ENCODE data around the gene PLOD1. TPM values are rescaled to one million over a fixed set of nuclear protein-coding genes. Genes with fewer than 3 reads are reported as not detected.

The PLOD1 gene
- total RNA-seq, 4 donors from 2014 or later, result 23.9 to 66.5 (median 54.8) TPM

DNA sequence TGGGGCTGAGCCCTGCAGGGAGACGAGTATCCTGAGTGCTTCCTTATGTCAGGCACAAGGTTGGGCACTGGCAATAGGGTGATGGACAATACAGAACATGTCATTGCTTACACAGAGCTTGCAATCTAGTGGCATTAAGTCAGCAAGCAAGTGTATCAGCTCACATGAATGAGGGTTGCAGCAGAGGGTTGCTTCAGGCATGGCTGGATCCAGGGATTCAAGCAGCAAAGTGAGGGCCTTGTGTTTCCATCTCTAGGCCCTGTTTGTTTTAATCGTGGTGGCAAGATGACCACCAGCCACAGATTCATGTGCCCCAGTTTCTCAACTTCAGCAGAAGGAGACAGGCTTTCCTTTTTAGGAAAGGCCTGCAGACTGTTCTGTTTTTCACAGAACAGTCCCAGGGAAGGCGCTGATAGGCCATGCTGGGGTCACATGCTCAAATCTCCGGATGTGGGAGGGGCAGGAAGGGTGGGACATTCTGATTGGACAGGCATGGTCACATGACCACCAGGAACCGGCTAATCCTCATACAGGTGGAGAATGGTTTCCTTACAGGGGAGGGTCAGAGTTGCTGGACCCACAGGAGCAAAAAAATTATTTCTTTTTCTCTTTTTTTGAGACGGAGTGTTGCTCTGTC lies 14.4 kb downstream of the PLOD1 start:
- Histone ChIP-seq H3K27me3 (no peaks in the 10 kb centered on the region), H3K36me3 (peaks cover 0 to 8% of the 10 kb centered on the region in 2 donors), H3K4me3 (no peak overlapping the region), H3K9me3 (no peaks in the 10 kb centered on the region), H3K27ac (no peak overlapping the region), H3K4me1 (peaks cover 9 to 10% of the 10 kb centered on the region in 2 donors)
- in situ Hi-C loops (cut with MboI; ENCODE audit: low sequenced_read_pairs in 4 of 4), result no loop called here
- TF ChIP-seq, protein P1, sequence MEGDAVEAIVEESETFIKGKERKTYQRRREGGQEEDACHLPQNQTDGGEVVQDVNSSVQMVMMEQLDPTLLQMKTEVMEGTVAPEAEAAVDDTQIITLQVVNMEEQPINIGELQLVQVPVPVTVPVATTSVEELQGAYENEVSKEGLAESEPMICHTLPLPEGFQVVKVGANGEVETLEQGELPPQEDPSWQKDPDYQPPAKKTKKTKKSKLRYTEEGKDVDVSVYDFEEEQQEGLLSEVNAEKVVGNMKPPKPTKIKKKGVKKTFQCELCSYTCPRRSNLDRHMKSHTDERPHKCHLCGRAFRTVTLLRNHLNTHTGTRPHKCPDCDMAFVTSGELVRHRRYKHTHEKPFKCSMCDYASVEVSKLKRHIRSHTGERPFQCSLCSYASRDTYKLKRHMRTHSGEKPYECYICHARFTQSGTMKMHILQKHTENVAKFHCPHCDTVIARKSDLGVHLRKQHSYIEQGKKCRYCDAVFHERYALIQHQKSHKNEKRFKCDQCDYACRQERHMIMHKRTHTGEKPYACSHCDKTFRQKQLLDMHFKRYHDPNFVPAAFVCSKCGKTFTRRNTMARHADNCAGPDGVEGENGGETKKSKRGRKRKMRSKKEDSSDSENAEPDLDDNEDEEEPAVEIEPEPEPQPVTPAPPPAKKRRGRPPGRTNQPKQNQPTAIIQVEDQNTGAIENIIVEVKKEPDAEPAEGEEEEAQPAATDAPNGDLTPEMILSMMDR (IDR thresholded peaks at IDR 0.05 in 4 of 5, conservative IDR thresholded peaks at IDR 0.05 in 1 of 5), result no peak
- no peak for TF ChIP-seq POLR2A (IDR thresholded peaks at IDR 0.05)
- no peak for DNase-seq
- intact Hi-C loops (cut with DNase I; ENCODE audit: low total_unique reads), result no loop called here
- no peak for ATAC-seq

DNA sequence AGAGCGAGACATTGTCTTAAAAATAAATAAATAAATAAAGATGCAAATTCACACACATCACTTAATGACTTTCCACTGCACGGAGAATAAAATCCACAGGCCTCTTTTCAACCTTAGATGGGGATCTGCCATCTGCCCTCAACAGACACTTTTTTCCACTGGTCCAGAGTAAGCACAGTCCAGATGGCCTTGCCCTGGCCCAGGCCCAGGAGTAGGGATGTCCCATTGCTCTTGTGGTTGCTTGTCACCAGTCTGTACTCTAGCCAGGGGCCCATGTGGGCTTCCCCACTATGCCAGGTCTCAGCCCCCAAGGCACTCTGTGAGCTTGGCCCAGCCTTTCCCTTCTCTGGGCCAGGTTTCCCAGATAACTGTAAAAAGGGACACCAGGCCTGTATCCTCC lies 17.4 kb downstream of the PLOD1 start:
- in situ Hi-C loops (cut with MboI; ENCODE audit: low sequenced_read_pairs in 4 of 4), result loop anchor here in 2 of 4 donors (25.0 kb wide), 1 partner anchor 115 kb away; the partner anchor contains the start of gene NPPA (in 2 of the 2)
- Histone ChIP-seq H3K4me3 (no peak overlapping the region), H3K27me3 (no peaks in the 10 kb centered on the region), H3K36me3 (peaks cover 0 to 18% of the 10 kb centered on the region in 2 donors), H3K4me1 (no peaks in the 10 kb centered on the region), H3K27ac (peak overlapping the region in 3 of 4 donors; percentile 44 to 65 (median 46)), H3K9me3 (no peaks in the 10 kb centered on the region)
- no peak for TF ChIP-seq POLR2A (IDR thresholded peaks at IDR 0.05)
- TF ChIP-seq, protein P1 (IDR thresholded peaks at IDR 0.05 in 4 of 5, conservative IDR thresholded peaks at IDR 0.05 in 1 of 5), result no peak
- DNase-seq (no peak), ATAC-seq (no peak)
- intact Hi-C loops (cut with DNase I; ENCODE audit: low total_unique reads), result no loop called here

GRCh38 chr1:11952455-11953109 lies 18.1 kb downstream of the PLOD1 start:
- H3K9me3 ChIP-seq, result no peaks in the 10 kb centered on the region
- no peak overlapping the region for H3K4me3 ChIP-seq
- in situ Hi-C loops (cut with MboI; ENCODE audit: low sequenced_read_pairs in 4 of 4), result loop anchor here in 2 of 4 donors (25.0 kb wide), 1 partner anchor 115 kb away; the partner anchor contains the start of gene NPPA (in 2 of the 2)
- TF ChIP-seq, protein P1 (IDR thresholded peaks at IDR 0.05 in 4 of 5, conservative IDR thresholded peaks at IDR 0.05 in 1 of 5), result no peak
- TF ChIP-seq POLR2A (IDR thresholded peaks at IDR 0.05), result no peak
- DNase-seq, result peak in 1 of 2 donors; percentile 36
- peak in 1 of 2 donors; percentile 68 for ATAC-seq
- H3K4me1 ChIP-seq, result no peaks in the 10 kb centered on the region
- peaks cover 0 to 23% of the 10 kb centered on the region in 2 donors for H3K36me3 ChIP-seq
- intact Hi-C loops (cut with DNase I; ENCODE audit: low total_unique reads), result no loop called here
- H3K27ac ChIP-seq, result peak overlapping the region in 3 of 4 donors; percentile 44 to 65 (median 46)
- H3K27me3 ChIP-seq, result no peaks in the 10 kb centered on the region

DNA sequence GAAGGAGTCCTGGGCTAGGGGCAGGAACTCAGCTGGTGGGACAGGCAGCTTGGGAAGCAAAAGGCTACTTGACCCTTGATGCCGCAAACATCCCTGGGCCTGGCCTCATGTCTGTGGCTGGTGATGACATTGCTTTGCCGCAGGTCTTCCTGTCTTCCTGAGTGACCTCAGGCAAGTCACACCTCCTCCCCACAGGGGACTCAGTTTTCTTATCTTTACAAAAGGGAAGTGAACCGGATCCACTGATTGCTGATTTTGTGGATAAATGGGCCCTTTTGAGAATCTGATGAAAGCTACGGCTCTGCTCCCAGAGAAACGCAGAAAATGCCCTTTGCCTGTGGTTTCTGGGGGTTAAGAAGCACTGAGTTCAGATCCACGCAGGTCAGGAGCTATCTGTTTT lies 20.7 kb downstream of the PLOD1 start:
- Histone ChIP-seq H3K27me3 (no peaks in the 10 kb centered on the region), H3K9me3 (no peaks in the 10 kb centered on the region), H3K27ac (no peak overlapping the region), H3K36me3 (peaks cover 0 to 46% of the 10 kb centered on the region in 2 donors), H3K4me3 (no peak overlapping the region), H3K4me1 (no peaks in the 10 kb centered on the region)
- TF ChIP-seq, protein P1 (IDR thresholded peaks at IDR 0.05 in 4 of 5, conservative IDR thresholded peaks at IDR 0.05 in 1 of 5), result no peak
- DNase-seq (no peak), ATAC-seq (no peak)
- in situ Hi-C loops (cut with MboI; ENCODE audit: low sequenced_read_pairs in 4 of 4) (loop anchor here in 2 of 4 donors (25.0 kb wide), 1 partner anchor 118 kb away; the partner anchor contains the start of gene NPPA (in 2 of the 2)), intact Hi-C loops (cut with DNase I; ENCODE audit: low total_unique reads) (no loop called here)

All from gastrocnemius medialis (tissue), 4 donors.